Tibial nerve (tissue), 3 donors: ENCODE measurements around the gene AFF2.

Source experiments
- CTCF ChIP-seq, 5 experiments: fragments of 200-600 bp in 3 of 5; fragments of 450-650 bp in 2 of 5; sonication (generic) in 3 of 5; IDR thresholded peaks; one replicate each; pipeline ENCODE4 v1.5.1; 2016 to 2019; ENCODE audit warnings: antibody characterized with exemption in 5 of 5, mild to moderate bottlenecking in 3 of 5, moderate library complexity in 2 of 5
- POLR2A ChIP-seq, 2 donors: fragments of 450-650 bp; IDR thresholded peaks; one replicate each; pipeline ENCODE4 v1.6.1; 2017; ENCODE audit warnings: antibody characterized with exemption in 2 of 2, mild to moderate bottlenecking in 2 of 2, moderate library complexity in 2 of 2

GRCh38 chrX:148567779-148568178 is 67.4 kb downstream of the AFF2 start:
- TF ChIP-seq CTCF (IDR thresholded peaks at IDR 0.05) (no peak), POLR2A (IDR thresholded peaks at IDR 0.05) (no peak)
